PFSK-1 (cell line): ENCODE data around the gene PLB1.

Experiments
- FOXP2 ChIP-seq: optimal IDR thresholded peaks from 2 replicates; pipeline ENCODE3; 2011; ENCODE audit warnings: borderline replicate concordance, control low read depth, inconsistent platforms; ENCODE audit not compliant: insufficient read depth; ENCODE audit errors: extremely low read length, extremely low read depth
- POLR2AphosphoS5 ChIP-seq: IDR thresholded peaks from 2 replicates; pipeline ENCODE4 v1.6.1; 2012; ENCODE audit warnings: low read depth, mild to moderate bottlenecking, control low read depth, low read length, moderate library complexity
- SIN3A ChIP-seq: IDR thresholded peaks from 2 replicates; pipeline ENCODE4 v1.6.1; 2012; ENCODE audit warnings: mild to moderate bottlenecking, low read length, moderate library complexity, borderline replicate concordance; ENCODE audit not compliant: insufficient read depth
- TAF1 ChIP-seq: IDR thresholded peaks from 2 replicates; pipeline ENCODE4 v1.6.1; 2012; ENCODE audit warnings: low read length, control low read depth, borderline replicate concordance; ENCODE audit not compliant: insufficient read depth
- TF ChIP-seq, protein P1 (sequence below), 2 experiments: IDR thresholded peaks; 2 replicates each; pipeline versions ENCODE4 v1.6.1 to v1.8.0; 2011 to 2012; ENCODE audit warnings: low read depth in 2 of 2, low read length in 2 of 2, control low read depth in 1 of 2, inconsistent platforms in 1 of 2, mild to moderate bottlenecking in 1 of 2, moderate library complexity in 1 of 2; ENCODE audit not compliant: insufficient read depth in 1 of 2

PLB1 gene

DNA sequence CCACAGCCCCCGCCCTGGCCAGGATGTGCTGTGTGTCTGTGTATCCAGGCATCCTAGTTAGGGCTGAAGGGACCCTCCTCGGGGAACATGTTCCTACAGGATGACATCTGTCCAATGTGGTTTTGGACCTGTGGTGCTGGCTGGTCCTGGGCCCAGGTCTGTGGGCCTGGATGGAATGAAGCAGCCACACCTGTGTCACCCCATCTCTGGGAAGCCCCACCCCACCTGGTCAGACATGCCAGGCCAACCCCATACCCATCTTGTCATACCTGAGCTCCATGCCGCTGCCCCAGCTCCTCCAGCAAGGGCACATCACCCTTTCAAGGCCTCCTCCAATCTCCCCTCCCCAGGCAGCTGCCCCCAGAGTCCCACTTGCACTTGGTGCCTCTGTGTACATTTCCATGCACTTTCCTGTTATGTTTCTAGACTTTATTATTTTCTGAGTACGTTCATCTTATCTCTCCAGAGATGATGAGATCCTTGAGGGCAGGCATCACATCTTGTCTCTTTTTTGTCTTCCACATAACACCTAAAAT is 24.1 kb upstream of the PLB1 start:
- TF ChIP-seq FOXP2, result no peak
- TF ChIP-seq POLR2AphosphoS5, result no peak
- no peak for TF ChIP-seq TAF1
- TF ChIP-seq, protein P1, sequence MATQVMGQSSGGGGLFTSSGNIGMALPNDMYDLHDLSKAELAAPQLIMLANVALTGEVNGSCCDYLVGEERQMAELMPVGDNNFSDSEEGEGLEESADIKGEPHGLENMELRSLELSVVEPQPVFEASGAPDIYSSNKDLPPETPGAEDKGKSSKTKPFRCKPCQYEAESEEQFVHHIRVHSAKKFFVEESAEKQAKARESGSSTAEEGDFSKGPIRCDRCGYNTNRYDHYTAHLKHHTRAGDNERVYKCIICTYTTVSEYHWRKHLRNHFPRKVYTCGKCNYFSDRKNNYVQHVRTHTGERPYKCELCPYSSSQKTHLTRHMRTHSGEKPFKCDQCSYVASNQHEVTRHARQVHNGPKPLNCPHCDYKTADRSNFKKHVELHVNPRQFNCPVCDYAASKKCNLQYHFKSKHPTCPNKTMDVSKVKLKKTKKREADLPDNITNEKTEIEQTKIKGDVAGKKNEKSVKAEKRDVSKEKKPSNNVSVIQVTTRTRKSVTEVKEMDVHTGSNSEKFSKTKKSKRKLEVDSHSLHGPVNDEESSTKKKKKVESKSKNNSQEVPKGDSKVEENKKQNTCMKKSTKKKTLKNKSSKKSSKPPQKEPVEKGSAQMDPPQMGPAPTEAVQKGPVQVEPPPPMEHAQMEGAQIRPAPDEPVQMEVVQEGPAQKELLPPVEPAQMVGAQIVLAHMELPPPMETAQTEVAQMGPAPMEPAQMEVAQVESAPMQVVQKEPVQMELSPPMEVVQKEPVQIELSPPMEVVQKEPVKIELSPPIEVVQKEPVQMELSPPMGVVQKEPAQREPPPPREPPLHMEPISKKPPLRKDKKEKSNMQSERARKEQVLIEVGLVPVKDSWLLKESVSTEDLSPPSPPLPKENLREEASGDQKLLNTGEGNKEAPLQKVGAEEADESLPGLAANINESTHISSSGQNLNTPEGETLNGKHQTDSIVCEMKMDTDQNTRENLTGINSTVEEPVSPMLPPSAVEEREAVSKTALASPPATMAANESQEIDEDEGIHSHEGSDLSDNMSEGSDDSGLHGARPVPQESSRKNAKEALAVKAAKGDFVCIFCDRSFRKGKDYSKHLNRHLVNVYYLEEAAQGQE (IDR thresholded peaks at IDR 0.05; ENCODE audit: insufficient read depth in 1 of 2, low read depth in 2 of 2, low read length in 2 of 2), result no peak
- no peak for TF ChIP-seq SIN3A

DNA sequence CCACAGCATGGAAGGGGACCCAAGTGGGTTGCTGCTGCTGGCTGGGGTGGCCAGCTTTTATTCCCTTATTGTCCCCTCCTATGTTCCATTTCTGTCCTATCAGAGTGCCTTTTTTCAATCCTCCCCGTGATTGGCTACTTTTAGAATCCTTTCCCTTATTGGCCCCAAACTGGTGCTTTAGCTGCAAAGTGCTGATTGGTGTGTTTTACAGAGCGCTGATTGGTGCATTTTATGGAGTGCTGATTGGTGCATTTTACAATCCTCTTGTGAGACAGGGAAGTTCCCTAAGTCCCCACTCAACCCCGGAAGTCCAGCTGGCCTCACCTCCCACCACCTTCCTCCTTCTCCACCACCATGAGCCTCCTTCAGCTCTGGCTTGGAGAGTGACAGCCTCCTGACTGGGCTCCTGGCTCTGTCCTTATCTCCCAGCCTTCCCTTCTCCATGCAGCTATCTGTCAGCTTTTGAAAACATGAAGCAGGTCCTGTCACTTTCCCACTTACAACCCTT is 20.7 kb upstream of the PLB1 start:
- TF ChIP-seq POLR2AphosphoS5, result no peak
- no peak for TF ChIP-seq FOXP2
- TF ChIP-seq, protein P1 (IDR thresholded peaks at IDR 0.05; ENCODE audit: insufficient read depth in 1 of 2, low read depth in 2 of 2, low read length in 2 of 2), result no peak
- TF ChIP-seq SIN3A, result no peak
- TF ChIP-seq TAF1, result no peak

DNA sequence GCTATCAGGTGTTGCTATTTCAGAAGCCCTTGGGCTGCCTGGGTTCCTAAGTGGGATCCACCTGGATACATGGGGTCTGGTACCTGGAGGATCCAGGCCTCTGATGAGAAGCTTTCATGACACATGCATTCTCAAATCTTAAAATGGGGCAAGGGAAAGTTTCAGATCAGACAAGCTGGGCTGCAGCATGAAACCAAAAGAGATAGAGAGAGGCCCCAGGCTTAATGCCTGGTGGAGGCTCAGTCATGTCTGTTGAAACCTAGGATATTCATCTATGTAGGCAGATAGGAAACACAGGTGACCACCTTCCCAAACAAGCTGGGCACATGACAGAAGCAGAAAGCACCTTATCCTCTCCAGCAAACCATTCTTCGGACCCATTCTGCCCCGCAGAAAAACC is 18.8 kb upstream of the PLB1 start:
- TF ChIP-seq, protein P1 (IDR thresholded peaks at IDR 0.05; ENCODE audit: insufficient read depth in 1 of 2, low read depth in 2 of 2, low read length in 2 of 2), result no peak
- TF ChIP-seq SIN3A, result no peak
- no peak for TF ChIP-seq POLR2AphosphoS5

DNA sequence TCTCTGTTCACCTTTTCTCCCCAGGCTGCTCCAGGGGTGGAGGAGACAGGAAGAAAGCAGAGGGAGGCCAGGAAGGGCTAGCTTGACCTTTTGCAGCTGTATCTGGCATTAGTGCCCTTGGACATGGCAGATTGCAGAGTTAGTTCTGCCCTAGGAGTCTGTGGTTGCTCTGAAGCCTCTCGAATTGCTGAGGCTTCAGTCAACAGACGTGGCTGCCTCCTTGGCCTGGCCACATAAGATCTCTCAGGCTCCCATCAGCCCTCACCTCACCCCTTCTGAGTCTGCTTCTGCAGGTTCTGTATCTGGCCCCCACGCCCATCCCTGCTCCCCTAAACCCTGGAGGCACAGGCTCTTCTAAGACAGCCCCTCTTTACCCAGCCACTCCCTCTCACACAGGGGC is 18.2 kb upstream of the PLB1 start:
- no peak for TF ChIP-seq SIN3A
- TF ChIP-seq FOXP2, result no peak
- TF ChIP-seq, protein P1 (IDR thresholded peaks at IDR 0.05; ENCODE audit: insufficient read depth in 1 of 2, low read depth in 2 of 2, low read length in 2 of 2), result no peak
- TF ChIP-seq POLR2AphosphoS5, result no peak
- TF ChIP-seq TAF1, result no peak

DNA sequence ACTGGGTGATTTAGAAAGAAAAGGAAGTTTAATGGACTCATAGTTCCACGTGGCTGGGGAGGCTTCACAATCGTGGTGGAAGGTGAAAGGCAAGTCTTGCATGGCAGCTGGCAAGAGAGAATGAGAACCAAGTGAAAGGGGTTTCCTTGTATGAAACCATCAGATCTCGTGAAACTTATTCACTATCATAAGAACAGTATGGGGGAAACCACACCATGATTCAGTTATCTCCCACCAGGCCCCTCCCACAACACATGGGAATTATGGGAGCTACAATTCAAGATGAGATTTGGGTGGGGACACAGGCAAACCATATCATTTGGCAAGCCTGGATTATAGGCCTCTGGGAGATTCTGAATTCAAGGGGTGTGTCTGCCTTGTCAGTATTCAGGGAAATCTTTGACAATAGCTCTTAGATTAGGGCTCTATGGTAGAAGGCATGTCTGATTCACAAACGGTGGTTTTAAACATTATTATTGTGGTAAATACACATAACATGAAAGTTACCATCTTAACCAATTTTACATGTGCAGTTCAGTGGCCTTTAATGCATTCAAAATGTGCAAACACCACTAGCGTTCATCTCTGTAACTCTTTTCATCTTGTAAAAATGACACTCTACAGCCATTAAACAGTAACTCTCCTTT is 15.3 kb upstream of the PLB1 start:
- no peak for TF ChIP-seq FOXP2
- TF ChIP-seq TAF1, result no peak
- TF ChIP-seq POLR2AphosphoS5, result no peak
- no peak for TF ChIP-seq SIN3A
- TF ChIP-seq, protein P1 (IDR thresholded peaks at IDR 0.05; ENCODE audit: insufficient read depth in 1 of 2, low read depth in 2 of 2, low read length in 2 of 2), result no peak
